Mucosa of rectum (tissue), 2 donors: ENCODE data around the gene AGER.

Experiments
- H3K27ac ChIP-seq, 2 donors: one replicate each; pipeline ENCODE4 v1.7.0; 2013; ENCODE audit warnings: inconsistent platforms in 2 of 2, low read depth in 2 of 2, low read length in 2 of 2
- H3K27me3 ChIP-seq, 2 donors: one replicate each; pipeline ENCODE4 v1.7.0; 2013; ENCODE audit warnings: low read length in 2 of 2; ENCODE audit not compliant: control insufficient read depth in 2 of 2, insufficient read depth in 2 of 2
- H3K36me3 ChIP-seq, 2 donors: one replicate each; pipeline ENCODE4 v1.7.0; 2013; ENCODE audit warnings: low read length in 2 of 2; ENCODE audit not compliant: control insufficient read depth in 2 of 2, insufficient read depth in 2 of 2
- H3K4me1 ChIP-seq, 2 donors: one replicate each; pipeline ENCODE4 v1.7.0; 2013; ENCODE audit warnings: low read length in 2 of 2, mild to moderate bottlenecking in 1 of 2; ENCODE audit not compliant: control insufficient read depth in 2 of 2, insufficient read depth in 2 of 2
- H3K4me3 ChIP-seq, 2 donors: one replicate each; pipeline ENCODE4 v1.7.0; 2013; ENCODE audit warnings: low read length in 2 of 2
- H3K9ac ChIP-seq, 2 donors: one replicate each; pipeline ENCODE4 v1.7.0; 2013; ENCODE audit warnings: low read length in 2 of 2, low read depth in 1 of 2, mild to moderate bottlenecking in 1 of 2
- H3K9me3 ChIP-seq, 2 donors: one replicate each; pipeline ENCODE4 v1.7.0; 2013; ENCODE audit warnings: low read length in 2 of 2; ENCODE audit not compliant: control insufficient read depth in 2 of 2
- donor health status: healthy.
- donor health status: Normal muscosa, but diverticular disease.

The AGER gene

GRCh38 chr6:32178547-32179440, 5.3 kb downstream of the AGER start:
- Histone ChIP-seq H3K4me3 (peak overlapping the region; percentile 91 to 97), H3K9ac (peak overlapping the region; percentile 75 to 93), H3K36me3 (peaks cover 15 to 25% of the 10 kb centered on the region in 2 donors), H3K9me3 (no peaks in the 10 kb centered on the region), H3K27me3 (no peaks in the 10 kb centered on the region), H3K4me1 (peaks cover 32 to 47% of the 10 kb centered on the region in 2 donors), H3K27ac (peak overlapping the region; percentile 98)

GRCh38 chr6:32177788-32178546, 6.1 kb downstream of the AGER start, which contains the start of gene RNF5:
TSS of gene RNF5 (plus strand) at chr6:32178405. CDS start at chr6:32178512, 107 bp downstream.
- Histone ChIP-seq H3K9ac (peak within 1 kb of the TSS; percentile 75 to 94), H3K27me3 (no peaks in the 10 kb centered on the region), H3K4me1 (peaks cover 32 to 47% of the 10 kb centered on the region in 2 donors), H3K4me3 (peak within 1 kb of the TSS; percentile 91 to 97), H3K27ac (peak within 1 kb of the TSS; percentile 98), H3K36me3 (peaks cover 8 to 20% of the 10 kb centered on the region in 2 donors), H3K9me3 (no peaks in the 10 kb centered on the region)

- H3K27ac ChIP-seq, result peak overlapping the region; percentile 98
- peaks cover 32 to 47% of the 10 kb centered on the region in 2 donors for H3K4me1 ChIP-seq
- H3K9me3 ChIP-seq, result no peaks in the 10 kb centered on the region
- H3K9ac ChIP-seq, result peak overlapping the region; percentile 75 to 94
- no peaks in the 10 kb centered on the region for H3K27me3 ChIP-seq
- peaks cover 6 to 13% of the 10 kb centered on the region in 2 donors for H3K36me3 ChIP-seq
- peak overlapping the region; percentile 91 to 97 for H3K4me3 ChIP-seq
Observed at GRCh38 chr6:32177183-32177787, 6.8 kb downstream of the AGER start.

GRCh38 chr6:32176476-32177182, 7.4 kb downstream of the AGER start:
- Histone ChIP-seq H3K9me3 (no peaks in the 10 kb centered on the region), H3K27ac (peak overlapping the region; percentile 98), H3K27me3 (no peaks in the 10 kb centered on the region), H3K4me3 (peak overlapping the region; percentile 91 to 97), H3K9ac (peak overlapping the region; percentile 75 to 94), H3K36me3 (peaks cover 6 to 12% of the 10 kb centered on the region in 2 donors), H3K4me1 (peaks cover 32 to 47% of the 10 kb centered on the region in 2 donors)

GRCh38 chr6:32175711-32176475, 8.2 kb downstream of the AGER start, which contains the start of gene AGPAT1:
TSS of gene AGPAT1 (minus strand) at chr6:32176084. CDS start at chr6:32171496, 4,588 bp downstream.
- H3K4me1 ChIP-seq, result peaks cover 32 to 40% of the 10 kb centered on the region in 2 donors
- H3K9ac ChIP-seq, result peak within 1 kb of the TSS; percentile 89 to 94
- peaks cover 0 to 12% of the 10 kb centered on the region in 2 donors for H3K36me3 ChIP-seq
- peak within 1 kb of the TSS; percentile 98 for H3K27ac ChIP-seq
- no peaks in the 10 kb centered on the region for H3K27me3 ChIP-seq
- no peaks in the 10 kb centered on the region for H3K9me3 ChIP-seq
- peak within 1 kb of the TSS; percentile 91 to 97 for H3K4me3 ChIP-seq

- Histone ChIP-seq H3K4me1 (peaks cover 32 to 40% of the 10 kb centered on the region in 2 donors), H3K27ac (peak overlapping the region; percentile 70 to 98), H3K9me3 (no peaks in the 10 kb centered on the region), H3K9ac (peak overlapping the region; percentile 89 to 93), H3K4me3 (peak overlapping the region; percentile 91 to 97), H3K36me3 (peaks cover 0 to 15% of the 10 kb centered on the region in 2 donors), H3K27me3 (no peaks in the 10 kb centered on the region)
Observed at GRCh38 chr6:32175322-32175710, 8.7 kb downstream of the AGER start.

- Histone ChIP-seq H3K9me3 (no peaks in the 10 kb centered on the region), H3K9ac (no peak overlapping the region), H3K4me1 (peaks cover 32 to 33% of the 10 kb centered on the region in 2 donors), H3K4me3 (no peak overlapping the region), H3K36me3 (peaks cover 7 to 18% of the 10 kb centered on the region in 2 donors), H3K27me3 (no peaks in the 10 kb centered on the region), H3K27ac (no peak overlapping the region)
Observed at GRCh38 chr6:32174416-32174815, 9.6 kb downstream of the AGER start.

- peaks cover 15 to 29% of the 10 kb centered on the region in 2 donors for H3K36me3 ChIP-seq
- no peaks in the 10 kb centered on the region for H3K9me3 ChIP-seq
- H3K4me1 ChIP-seq, result peaks cover 24 to 25% of the 10 kb centered on the region in 2 donors
- no peaks in the 10 kb centered on the region for H3K27me3 ChIP-seq
- no peak overlapping the region for H3K4me3 ChIP-seq
- H3K27ac ChIP-seq, result no peak overlapping the region
- no peak overlapping the region for H3K9ac ChIP-seq
Observed at GRCh38 chr6:32173051-32173727, 10.9 kb downstream of the AGER start.
